NB4 (cell line): Measurements from ENCODE around the gene PCSK2.

ENCODE experiments used
- DNase-seq: peaks from one replicate; pipeline ENCODE4 v3.0.0; 2010; ENCODE audit warnings: low read depth
- H3K4me3 ChIP-seq: one replicate; pipeline ENCODE4 v1.5.1; 2011; ENCODE audit warnings: mild to moderate bottlenecking, low read depth, low read length, moderate library complexity
- CTCF ChIP-seq: IDR thresholded peaks from one replicate; pipeline ENCODE4 v1.5.1; 2012; ENCODE audit warnings: low read depth, low read length
- MAX ChIP-seq: IDR thresholded peaks from 2 replicates; pipeline ENCODE4 v1.6.1; 2011; ENCODE audit warnings: low read depth, low read length
- MYC ChIP-seq: IDR thresholded peaks from 2 replicates; pipeline ENCODE4 v1.6.1; 2011; ENCODE audit warnings: low read depth, low read length
- POLR2A ChIP-seq: IDR thresholded peaks from 2 replicates; pipeline ENCODE4 v1.6.1; 2011; ENCODE audit warnings: mild to moderate bottlenecking; ENCODE audit not compliant: insufficient read length; ENCODE audit errors: extremely low read depth

The PCSK2 gene

GRCh38 chr20:17395729-17396128 lies 168.9 kb downstream of the PCSK2 start:
- no peak overlapping the region for H3K4me3 ChIP-seq
- no peak for DNase-seq
- TF ChIP-seq MYC (no peak), MAX (no peak)

GRCh38 chr20:17399303-17399985 lies 172.6 kb downstream of the PCSK2 start:
- no peak overlapping the region for H3K4me3 ChIP-seq
- DNase-seq: no peak
- no peak for TF ChIP-seq POLR2A
- no peak for TF ChIP-seq MAX
- no peak for TF ChIP-seq CTCF
- no peak for TF ChIP-seq MYC

- no peak for DNase-seq
- TF ChIP-seq POLR2A: no peak
- no peak for TF ChIP-seq CTCF
- no peak for TF ChIP-seq MAX
- TF ChIP-seq MYC: no peak
- no peak overlapping the region for H3K4me3 ChIP-seq
These were observed 176.6 kb downstream of the PCSK2 start for GRCh38 chr20:17403461-17403860.

- H3K4me3 ChIP-seq: no peak overlapping the region
- no peak for TF ChIP-seq POLR2A
- no peak for DNase-seq
These were observed 179.3 kb downstream of the PCSK2 start for GRCh38 chr20:17406051-17406590.

- TF ChIP-seq MAX (no peak), POLR2A (no peak), CTCF (no peak), MYC (no peak)
- no peak overlapping the region for H3K4me3 ChIP-seq
- no peak for DNase-seq
These were observed 180.7 kb downstream of the PCSK2 start for GRCh38 chr20:17407550-17407949.

- TF ChIP-seq MAX (no peak), MYC (no peak), POLR2A (no peak), CTCF (no peak)
- H3K4me3 ChIP-seq: no peak overlapping the region
- peak; percentile 16 for DNase-seq
These were observed 190.4 kb downstream of the PCSK2 start for GRCh38 chr20:17417225-17417624.
